Progenitor cell of endocrine pancreas (in vitro differentiated cells): ENCODE results near the gene CRYL1. TPM values are rescaled to one million over a fixed set of nuclear protein-coding genes. Genes with fewer than 3 reads are reported as not detected.

Experiments
- DNase-seq: peaks from one replicate; pipeline ENCODE4 v3.0.0; 2021; ENCODE audit warnings: low spot score; ENCODE audit not compliant: unreplicated experiment
- H3K27ac Mint-ChIP-seq: 2 replicates; pipeline ENCODE4 v1.8.0; 2021; ENCODE audit warnings: mild to moderate bottlenecking, moderate library complexity, mixed read lengths
- H3K27me3 Mint-ChIP-seq: 2 replicates; pipeline ENCODE4 v1.8.0; 2021; ENCODE audit warnings: mixed read lengths
- H3K36me3 Mint-ChIP-seq: 2 replicates; pipeline ENCODE4 v1.8.0; 2022; ENCODE audit warnings: mixed read lengths; ENCODE audit not compliant: insufficient read depth
- H3K4me1 Mint-ChIP-seq: 2 replicates; pipeline ENCODE4 v1.8.0; 2021; ENCODE audit warnings: low read depth, mixed read lengths
- H3K4me3 Mint-ChIP-seq: 2 replicates; pipeline ENCODE4 v1.8.0; 2021; ENCODE audit warnings: low read depth, mild to moderate bottlenecking, moderate library complexity, mixed read lengths
- H3K9me3 Mint-ChIP-seq: 2 replicates; pipeline ENCODE4 v1.8.0; 2021; ENCODE audit warnings: low read depth, mixed read lengths
- total RNA-seq: library from RNA; stranded (reverse); gene quantifications from 2 replicates; pipeline ENCODE4 v1.2.1, GENCODE V29; 2021
- TF ChIP-seq, protein P1 (sequence below): fragments of 200-600 bp; sonication (generic); IDR thresholded peaks from one replicate; pipeline ENCODE4 v1.5.0; 2021; ENCODE audit warnings: antibody characterized with exemption, mild to moderate bottlenecking; ENCODE audit not compliant: unreplicated experiment

The CRYL1 gene
- total RNA-seq, 1 donor from 2014 or later, result 11.7 TPM

DNA sequence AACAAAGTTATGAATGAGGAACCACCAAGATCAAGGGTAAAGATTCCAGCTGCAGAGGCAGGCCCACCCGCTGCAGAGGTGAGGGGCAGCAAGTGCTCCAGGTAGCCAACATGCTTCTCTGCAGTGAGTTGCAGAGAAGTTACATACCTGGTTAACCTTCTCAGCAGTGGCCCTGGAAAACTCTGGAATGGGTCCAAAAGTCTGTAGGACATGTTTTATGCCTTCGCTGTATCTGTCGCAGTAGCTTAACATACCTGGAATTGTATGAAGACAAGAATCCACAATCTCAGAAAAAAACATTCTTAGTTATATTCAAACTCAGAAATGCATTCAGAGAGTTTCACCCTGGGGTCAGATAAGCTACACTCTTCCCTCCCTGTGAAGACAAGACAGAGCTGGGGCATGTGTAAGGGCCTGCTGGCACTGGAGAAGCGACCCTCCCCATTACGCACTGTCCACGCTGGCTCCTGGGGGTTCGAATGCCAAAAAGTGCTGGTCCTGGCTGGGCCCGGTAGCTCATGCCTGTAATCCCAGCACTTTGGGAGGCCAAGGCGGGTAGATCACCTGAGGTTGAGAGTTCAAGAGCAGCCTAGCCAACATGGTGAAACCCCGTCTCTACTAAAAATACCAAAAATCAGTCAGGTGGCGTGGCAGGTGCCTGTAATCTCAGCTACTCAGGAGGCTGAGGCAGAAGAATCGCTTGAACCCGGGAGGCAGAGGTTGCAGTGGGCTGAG, 121.0 kb downstream of the CRYL1 start:
- TF ChIP-seq, protein P1, sequence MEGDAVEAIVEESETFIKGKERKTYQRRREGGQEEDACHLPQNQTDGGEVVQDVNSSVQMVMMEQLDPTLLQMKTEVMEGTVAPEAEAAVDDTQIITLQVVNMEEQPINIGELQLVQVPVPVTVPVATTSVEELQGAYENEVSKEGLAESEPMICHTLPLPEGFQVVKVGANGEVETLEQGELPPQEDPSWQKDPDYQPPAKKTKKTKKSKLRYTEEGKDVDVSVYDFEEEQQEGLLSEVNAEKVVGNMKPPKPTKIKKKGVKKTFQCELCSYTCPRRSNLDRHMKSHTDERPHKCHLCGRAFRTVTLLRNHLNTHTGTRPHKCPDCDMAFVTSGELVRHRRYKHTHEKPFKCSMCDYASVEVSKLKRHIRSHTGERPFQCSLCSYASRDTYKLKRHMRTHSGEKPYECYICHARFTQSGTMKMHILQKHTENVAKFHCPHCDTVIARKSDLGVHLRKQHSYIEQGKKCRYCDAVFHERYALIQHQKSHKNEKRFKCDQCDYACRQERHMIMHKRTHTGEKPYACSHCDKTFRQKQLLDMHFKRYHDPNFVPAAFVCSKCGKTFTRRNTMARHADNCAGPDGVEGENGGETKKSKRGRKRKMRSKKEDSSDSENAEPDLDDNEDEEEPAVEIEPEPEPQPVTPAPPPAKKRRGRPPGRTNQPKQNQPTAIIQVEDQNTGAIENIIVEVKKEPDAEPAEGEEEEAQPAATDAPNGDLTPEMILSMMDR, result no peak
- Mint-ChIP-seq H3K27me3 (peaks cover 28% of the 10 kb centered on the region), H3K36me3 (no peaks in the 10 kb centered on the region), H3K9me3 (no peaks in the 10 kb centered on the region), H3K27ac (no peak overlapping the region), H3K4me1 (peaks cover 3% of the 10 kb centered on the region), H3K4me3 (no peak overlapping the region)
- DNase-seq, result no peak

DNA sequence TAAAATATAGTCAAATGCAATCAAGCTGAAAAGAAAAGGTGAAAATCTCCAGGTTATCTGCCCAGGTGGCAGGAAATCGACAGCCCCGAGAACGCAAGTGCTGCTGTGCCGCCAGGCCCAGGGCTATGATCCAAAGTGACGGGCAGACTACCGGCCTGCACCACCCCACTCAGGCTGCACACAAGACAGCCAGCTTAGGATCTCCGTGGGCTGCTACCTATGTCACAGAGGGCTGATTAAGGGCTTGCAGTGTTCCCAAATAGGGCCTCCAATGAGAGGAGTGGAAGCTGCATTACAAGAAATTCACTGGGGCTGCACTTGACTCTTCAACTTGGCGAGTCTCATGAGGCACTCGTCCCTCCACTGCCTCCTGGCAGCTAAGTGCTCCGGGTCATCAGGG, 121.8 kb downstream of the CRYL1 start:
- Mint-ChIP-seq H3K4me1 (peaks cover 3% of the 10 kb centered on the region), H3K9me3 (no peaks in the 10 kb centered on the region), H3K27me3 (peaks cover 28% of the 10 kb centered on the region), H3K27ac (no peak overlapping the region), H3K4me3 (no peak overlapping the region), H3K36me3 (no peaks in the 10 kb centered on the region)
- DNase-seq, result no peak
- TF ChIP-seq, protein P1, result no peak

DNA sequence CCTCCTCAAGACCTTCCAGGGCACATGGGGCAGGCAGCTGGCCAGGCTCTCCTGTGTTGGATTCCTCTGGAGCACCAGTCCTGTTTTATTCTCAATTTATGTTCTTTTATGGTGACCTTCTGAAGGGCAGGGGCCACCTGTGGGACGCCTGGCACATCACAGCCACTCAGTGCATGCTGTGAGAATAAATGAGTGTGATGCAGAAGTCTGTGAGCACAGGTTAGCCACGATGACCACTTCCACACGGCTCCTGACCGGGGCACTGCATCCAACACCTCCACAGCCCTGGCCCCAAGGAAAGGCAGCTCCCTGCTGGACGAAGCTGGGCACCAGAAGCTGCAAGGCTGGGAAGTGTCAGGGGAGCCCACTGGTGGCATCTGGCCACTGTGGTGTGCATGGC, 122.8 kb downstream of the CRYL1 start:
- Mint-ChIP-seq H3K27ac (no peak overlapping the region), H3K36me3 (no peaks in the 10 kb centered on the region), H3K9me3 (no peaks in the 10 kb centered on the region), H3K4me3 (no peak overlapping the region), H3K27me3 (peaks cover 28% of the 10 kb centered on the region), H3K4me1 (no peaks in the 10 kb centered on the region)
- DNase-seq, result no peak
- TF ChIP-seq, protein P1, result no peak

DNA sequence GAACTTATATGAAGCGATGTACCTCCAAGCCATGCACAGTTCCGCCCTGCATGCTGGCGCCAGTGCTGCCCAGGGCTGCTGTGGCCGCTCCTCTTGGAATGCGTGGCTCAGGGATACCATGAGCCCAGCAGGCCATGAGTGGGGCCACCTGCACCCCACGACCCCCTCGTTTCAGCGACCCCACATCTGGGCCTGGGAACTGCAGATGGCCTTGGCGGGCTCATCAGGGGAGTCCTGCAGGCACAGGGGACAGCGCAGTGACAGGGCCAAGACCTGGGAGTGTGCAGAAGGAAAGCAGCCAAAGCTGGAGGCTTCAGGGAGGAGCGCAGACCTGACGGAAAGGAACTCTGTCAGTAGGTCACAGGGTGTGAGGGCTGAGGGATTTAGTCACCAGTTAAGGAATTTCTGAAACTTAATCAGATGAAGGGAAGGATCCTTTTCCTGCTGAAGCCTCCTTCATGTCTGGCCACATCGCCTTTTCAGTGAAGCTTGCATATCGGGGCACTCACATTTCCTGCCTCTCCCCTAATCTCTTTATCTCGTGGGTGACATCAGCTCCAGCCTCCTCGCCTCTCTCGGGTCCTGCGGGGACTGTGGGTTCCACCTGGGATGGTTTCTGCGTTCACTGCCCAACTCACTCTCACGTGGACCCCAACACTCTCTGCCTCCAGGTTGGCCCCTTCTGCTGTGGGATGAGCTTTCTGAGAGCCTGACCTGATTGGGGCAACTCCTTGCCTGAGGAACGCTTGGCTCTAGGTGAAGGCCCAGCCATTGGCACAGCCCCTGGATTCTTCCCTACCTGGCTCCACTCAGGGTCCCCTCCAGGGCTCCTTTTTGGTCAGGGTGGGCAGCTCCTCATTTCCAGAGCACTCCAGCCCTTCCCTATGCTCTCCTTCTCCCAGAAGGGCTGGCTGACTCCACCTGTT, 123.5 kb downstream of the CRYL1 start:
- Mint-ChIP-seq H3K4me1 (no peaks in the 10 kb centered on the region), H3K27me3 (peaks cover 22% of the 10 kb centered on the region), H3K27ac (no peak overlapping the region), H3K9me3 (no peaks in the 10 kb centered on the region), H3K4me3 (no peak overlapping the region), H3K36me3 (no peaks in the 10 kb centered on the region)
- TF ChIP-seq, protein P1, result no peak
- DNase-seq, result no peak

DNA sequence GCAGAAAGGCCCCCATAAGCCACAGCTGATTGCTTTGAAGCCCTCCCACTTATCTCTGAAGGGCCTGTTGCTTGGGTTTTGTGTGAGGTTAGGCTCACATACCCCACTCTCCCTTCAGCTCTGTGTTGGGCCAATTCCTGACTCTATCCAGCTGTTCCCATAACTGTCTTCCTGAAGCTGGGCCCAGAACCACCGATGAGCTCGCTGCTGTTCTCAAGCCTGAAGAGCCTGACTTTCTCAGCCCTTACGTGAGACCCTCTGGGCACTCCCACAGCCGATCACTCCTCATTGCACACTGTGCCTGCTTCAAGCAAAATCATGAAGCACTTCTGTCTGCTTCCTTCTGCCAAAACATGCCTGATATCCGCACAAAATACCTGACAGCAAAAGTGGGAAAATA, 124.1 kb downstream of the CRYL1 start:
- no peak overlapping the region for H3K27ac Mint-ChIP-seq
- TF ChIP-seq, protein P1, result no peak
- no peaks in the 10 kb centered on the region for H3K36me3 Mint-ChIP-seq
- DNase-seq, result no peak
- peaks cover 18% of the 10 kb centered on the region for H3K27me3 Mint-ChIP-seq
- no peak overlapping the region for H3K4me3 Mint-ChIP-seq
- H3K9me3 Mint-ChIP-seq, result peaks cover 3% of the 10 kb centered on the region
- H3K4me1 Mint-ChIP-seq, result no peaks in the 10 kb centered on the region
